Caki2 (cell line): ENCODE measurements around the gene WDR43. TPM values are rescaled to one million over a fixed set of nuclear protein-coding genes. Genes with fewer than 3 reads are reported as not detected.

Experiments used
- DNase-seq: peaks from one replicate; pipeline ENCODE4 v3.0.0-alpha.2; 2015; ENCODE audit warnings: low read depth
- in situ Hi-C: cut with HindIII; loops from 2 replicates; pipeline ENCODE4 v1.10.0; 2016; ENCODE audit warnings: low sequenced_read_pairs, low pct_unique_long_range_greater_than_20kb, mixed read lengths
- total RNA-seq: library from RNA; depleted of rRNA; stranded (reverse); fragments of >200 nt; shearing (Covaris generic); gene quantifications from 2 replicates; pipeline ENCODE4 v1.2.3, GENCODE V29; 2014; ENCODE audit warnings: low replicate concordance

The WDR43 gene
- total RNA-seq, 1 experiment from 2014 or later: 53.8 TPM

DNA sequence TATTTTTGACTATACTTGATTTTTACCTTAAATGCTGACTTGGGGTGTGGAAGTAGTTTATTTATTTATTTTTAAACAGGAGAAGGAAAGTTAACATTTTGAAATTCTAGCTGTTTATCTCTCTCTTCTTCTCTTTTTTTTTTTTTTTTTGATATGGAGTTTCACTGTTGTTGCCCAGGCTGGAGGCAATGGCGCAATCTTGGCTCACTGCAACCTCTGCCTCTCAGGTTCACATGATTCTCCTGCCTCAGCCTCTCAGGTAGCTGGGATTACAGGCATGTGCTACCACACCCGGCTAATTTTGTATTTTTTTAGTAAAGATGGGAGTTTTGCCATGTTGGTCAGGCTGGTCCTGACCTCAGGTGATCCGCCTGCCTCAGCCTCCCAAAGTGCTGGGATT, 11.1 kb downstream of the WDR43 start:
- DNase-seq: no peak
- in situ Hi-C loops: no loop called here

DNA sequence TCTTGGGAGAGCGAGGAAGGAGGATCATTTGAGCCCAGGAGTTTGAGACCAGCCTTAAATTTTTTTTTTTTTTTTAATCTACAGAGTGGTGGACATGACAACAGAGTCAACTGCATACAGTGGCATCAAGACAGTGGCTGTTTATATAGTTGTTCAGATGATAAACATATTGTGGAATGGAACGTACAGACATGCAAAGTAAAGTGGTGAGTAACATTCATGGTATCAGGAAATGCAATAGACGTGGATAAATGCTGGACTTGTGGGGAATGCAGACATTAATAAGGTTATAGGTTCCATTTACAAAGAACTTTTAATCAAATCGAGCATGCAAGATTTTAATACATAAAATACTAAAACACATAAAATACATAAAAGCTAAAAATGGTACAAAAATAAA, 11.9 kb downstream of the WDR43 start:
- in situ Hi-C loops: no loop called here
- no peak for DNase-seq

DNA sequence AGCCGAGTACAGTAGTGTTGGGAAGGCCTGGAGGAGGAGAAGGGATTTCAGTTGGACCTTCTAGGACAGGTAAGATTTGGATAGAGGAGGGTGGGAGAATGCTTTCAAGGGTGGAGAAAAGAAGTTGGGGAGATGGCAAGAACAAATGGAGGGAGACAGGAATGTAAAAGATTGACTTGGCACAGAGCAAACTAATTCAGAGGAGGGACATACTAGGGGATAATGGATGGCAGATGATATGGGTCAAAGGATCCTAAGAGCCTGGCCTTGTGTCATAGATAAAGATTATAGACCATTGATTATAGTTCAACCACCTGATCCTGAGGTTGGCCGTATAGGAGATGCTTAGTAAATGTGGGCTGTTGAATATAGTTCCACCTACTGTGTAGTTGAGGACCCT, 12.4 kb downstream of the WDR43 start:
- no peak for DNase-seq
- in situ Hi-C loops: no loop called here

DNA sequence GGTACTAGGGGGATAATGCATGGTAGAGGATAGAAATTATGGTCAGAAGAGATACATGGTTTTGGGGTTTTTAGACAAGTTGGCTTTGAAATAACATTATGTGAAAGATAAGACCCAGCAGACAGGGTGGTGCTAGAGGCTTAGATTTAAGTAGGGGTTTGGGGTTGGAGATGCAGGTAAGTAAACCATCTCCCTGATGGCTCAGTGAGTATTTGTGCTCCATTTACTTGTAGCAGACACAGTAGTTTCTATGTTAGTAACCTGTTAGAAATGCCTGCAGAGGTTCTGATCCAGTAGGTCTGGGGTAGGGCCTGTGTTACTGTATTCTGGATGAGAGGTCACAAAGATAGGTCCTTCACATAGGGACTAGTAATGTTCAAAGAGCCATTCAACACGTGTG, 13.7 kb downstream of the WDR43 start:
- no peak for DNase-seq
- in situ Hi-C loops: no loop called here

DNA sequence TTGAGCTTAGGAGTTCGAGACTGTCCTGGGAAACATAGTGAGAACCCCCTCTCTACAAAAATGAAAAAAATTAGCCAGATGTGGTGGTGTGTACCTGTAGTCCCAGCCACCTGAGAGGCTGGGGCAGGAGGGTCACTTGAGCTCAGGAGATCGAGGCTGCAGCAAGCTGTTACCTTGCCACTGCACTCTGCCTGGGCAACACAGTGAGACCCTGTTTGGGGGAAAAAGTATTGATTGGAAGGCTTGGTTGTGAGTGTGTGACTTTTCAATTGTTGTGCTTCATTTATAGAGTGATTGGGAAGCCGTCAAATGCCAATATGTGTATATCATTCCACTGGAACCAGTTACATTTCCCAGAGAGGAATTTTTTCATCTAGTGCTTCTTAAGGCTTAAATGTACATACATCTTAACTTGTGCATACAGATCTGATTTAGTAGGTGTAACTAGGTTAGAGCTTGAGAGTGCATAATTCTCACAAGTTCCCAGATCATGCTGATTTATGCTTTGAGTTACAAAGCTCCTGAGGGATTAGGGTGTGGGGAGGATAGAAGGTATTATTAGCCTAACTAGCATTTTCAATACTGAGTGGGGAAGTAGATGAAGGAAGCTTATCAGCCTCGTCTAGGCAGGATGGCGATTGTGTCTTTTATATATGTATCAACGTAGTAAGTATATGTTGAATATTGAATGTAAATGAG, 15.3 kb downstream of the WDR43 start:
- DNase-seq: no peak
- in situ Hi-C loops: no loop called here

DNA sequence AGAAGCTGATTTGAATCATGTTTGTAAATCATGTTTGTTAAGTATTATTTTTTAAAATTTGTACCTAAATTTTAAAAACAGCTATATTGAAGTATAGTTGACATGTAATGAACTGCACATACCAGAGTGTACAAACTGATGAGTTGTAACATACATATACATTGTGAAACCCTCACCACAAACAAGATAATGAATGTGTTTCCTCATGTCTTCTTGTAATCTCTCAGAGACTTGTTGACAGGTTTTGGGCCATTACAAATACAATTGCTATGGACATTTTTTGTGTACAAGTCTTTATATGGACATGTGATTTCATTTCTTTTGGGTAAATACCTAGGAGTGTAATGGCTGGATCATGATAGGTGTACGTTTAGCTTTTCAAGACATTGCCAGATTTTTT, 21.5 kb downstream of the WDR43 start:
- no peak for DNase-seq
- in situ Hi-C loops: no loop called here

DNA sequence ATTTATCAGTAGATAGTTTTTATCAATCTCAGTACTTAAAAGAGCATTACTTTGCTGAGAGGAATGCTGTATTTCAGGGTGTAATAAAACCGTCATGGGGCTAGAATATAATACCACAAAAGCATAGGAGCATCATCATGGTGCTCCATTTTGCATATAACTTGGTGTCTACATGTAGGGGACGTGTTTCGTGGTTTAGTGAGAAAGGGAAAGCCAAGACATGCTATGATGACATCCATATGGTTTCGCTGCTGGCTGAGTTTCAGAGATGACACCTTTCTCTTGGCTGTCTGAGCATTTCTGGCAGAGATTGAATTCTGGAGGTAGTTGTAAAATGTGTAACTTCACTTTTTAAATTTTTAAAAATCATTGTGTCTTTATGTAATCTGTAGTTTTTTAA, 32.4 kb downstream of the WDR43 start:
- no peak for DNase-seq
- in situ Hi-C loops: no loop called here

DNA sequence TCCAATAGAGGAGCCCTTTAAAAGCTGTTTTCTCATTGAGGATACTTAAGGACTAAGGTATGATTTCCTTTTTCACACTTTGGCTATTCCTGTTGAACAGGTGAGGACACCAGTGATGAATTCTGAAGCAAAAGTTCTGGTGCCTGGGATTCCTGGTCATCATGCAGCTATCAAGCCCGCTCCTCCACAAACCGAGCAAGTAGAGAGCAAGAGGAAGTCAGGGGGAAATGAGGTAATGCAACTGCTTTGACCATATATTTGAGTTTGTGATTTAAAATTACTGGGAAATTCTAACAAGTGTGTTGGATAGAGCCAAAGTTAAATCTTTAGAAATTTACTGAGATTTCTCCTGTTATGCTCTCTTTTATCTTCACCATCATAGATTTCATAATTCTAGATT, 33.0 kb downstream of the WDR43 start:
- in situ Hi-C loops: no loop called here
- DNase-seq: no peak

DNA sequence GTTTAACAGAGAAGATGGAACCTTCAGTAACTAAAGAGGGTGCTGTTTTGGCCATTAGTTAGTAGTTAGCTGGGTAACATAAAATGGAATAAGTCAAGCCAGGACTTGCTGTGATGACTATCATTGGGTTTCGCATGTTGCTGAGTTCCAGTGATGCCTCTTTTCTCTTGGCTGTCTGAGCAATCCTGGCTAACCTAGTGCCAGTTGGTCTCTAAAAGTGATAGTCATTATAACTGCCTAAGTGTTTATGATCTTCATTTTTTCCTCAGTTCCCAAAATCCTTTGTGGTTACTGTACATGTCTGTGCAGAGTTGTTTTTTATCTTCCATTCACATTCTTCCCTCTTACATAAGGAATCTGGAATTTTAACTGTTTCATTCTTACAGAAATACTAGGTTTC, 33.4 kb downstream of the WDR43 start:
- DNase-seq: no peak
- in situ Hi-C loops: no loop called here

DNA sequence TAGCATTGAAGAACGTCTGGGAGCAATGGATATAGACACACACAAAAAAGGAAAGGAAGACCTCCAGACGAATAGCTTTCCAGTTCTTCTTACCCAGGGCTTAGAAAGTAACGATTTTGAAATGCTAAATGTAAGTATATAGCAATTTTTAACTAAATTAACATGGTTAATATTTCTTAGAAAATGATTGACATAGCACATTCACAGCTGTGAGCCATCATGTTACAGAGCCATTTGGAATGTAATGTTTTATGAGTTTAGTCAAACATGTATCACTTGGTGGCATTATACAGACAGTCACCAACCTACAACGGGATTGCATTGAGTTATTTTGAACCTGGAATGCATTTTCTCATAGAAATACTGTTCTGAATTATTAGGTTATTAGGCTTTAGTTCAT, 35.1 kb downstream of the WDR43 start:
- in situ Hi-C loops: no loop called here
- DNase-seq: no peak

DNA sequence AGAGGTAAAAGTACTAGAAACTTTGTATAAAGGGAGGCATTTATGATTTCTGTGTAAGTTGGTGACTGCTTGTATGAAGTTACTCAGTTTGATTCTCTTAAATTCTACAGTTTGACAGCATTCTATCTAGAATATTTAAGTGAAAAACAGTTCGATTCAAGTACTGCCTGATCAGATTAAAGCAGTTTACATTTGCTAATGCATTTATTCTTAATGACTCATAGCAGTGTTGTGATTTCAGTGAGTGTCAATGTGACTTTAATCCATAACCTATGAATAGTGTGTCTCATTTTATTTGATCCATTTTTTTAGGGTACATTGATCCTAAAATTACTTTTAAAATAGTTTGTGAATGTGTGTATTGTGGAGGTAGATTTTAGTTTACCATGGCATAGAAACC, 35.7 kb downstream of the WDR43 start:
- DNase-seq: no peak

DNA sequence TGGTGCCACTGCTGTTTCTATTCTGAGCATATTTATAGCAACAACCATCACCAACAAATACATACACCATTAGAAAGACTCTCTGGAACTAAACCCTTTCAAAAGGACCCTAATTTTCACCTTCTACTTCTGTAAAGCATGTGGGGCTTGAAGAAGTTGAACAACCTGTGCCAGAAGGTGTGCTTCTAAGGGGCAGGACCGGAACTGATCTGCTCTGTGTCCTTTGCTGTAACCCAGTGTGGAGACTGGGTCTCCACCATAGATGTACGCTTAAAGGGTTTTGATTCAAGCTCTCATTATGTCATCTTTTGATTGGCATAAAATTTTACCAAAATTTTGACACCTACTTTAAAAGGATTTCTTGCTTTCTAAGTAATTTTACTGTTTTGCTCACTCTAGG, 40.3 kb downstream of the WDR43 start:
- in situ Hi-C loops: no loop called here
- no peak for DNase-seq

More for the DNA sequence above, 35.7 kb downstream of the WDR43 start:
- in situ Hi-C loops: no loop called here

DNA sequence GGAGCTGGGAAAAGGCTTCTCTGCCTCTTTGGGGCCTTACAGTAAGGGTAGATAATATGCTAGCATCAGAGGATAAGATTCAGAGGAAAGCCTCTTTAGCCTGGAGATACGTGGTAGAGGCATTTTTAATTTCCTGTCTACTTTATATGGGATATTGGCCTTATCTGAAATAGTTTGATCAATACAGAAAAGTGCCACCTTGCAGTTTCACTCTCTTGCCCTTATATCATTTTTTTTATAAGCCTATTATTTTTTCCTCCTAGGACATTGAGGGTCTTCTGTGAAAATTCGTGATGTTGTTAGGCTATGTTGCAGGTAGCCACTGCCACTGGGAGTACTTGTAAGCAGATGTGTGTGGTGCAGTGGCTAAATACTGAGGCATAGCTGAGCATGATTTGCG, 46.5 kb downstream of the WDR43 start:
- in situ Hi-C loops: no loop called here

DNA sequence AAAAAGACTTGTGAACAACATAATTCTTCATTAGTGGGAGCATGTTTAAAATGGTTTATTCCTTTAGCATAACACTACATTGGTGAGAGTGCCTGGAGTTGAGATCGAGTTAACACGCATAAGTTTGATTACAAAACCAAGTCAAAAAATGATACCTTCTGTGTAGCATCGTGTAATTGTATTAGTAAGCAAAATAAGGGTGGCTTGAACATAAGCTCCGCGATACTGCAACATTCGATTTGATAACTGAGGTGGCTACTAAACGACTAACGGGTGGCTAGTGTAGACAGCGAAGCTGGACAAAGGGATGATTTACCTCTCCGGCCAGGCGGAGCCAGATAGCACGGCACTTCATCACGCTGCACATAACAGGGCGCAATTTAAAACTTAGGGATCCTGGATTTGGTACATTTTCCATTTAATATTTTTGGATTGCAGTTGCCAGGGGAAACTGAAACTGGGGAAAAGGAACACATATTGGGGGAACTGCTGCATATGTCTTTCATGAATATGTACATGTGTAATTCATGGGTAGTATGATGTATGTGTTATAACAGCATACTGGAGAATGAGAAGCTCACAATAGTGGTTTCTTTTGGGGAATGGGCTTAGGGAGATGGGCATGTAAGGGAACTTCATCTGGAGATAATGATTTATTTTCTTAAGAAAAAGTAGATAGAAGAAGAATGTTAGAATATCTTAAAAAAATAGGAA, 50.2 kb downstream of the WDR43 start:
- in situ Hi-C loops: no loop called here
- no peak for DNase-seq

More for the DNA sequence above, 46.5 kb downstream of the WDR43 start:
- DNase-seq: no peak

DNA sequence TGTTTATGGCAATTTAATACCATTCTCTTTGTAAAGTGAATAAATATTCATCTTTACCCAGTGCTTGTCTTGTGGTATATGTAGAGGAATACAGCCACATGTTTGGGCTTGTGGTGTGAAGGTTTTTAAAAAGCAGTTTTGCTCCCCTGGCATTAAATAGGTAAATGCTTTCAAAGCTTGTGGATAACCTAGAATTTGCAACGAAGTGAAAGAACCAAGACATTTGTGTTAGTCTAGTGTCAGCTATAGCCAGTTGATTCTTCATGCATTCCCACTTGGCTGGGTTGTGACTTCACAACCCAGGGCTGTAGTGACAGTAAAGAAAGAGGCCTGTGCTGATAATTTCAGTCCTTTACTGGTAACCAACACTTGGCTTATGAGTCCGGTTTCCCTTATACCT, 53.7 kb downstream of the WDR43 start:
- DNase-seq: no peak
- in situ Hi-C loops: no loop called here

DNA sequence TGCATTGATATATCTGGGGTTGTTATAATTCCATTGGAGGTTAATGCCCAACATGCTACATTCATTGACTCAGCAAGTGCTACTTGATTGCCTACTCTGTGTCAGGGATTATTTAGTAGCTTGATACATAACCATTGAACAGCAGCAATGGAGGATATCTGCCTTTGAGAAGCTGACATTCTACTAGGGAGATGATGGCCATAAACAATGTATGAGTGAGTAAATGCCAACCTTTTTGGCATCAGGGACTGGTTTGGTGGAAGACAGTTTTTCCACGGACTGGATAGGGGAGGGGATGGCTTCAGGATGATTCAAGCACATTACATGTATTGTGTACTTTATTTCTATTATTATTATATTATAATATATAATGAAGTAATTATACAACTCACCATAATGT, 54.7 kb downstream of the WDR43 start:
- DNase-seq: no peak
- in situ Hi-C loops: no loop called here

DNA sequence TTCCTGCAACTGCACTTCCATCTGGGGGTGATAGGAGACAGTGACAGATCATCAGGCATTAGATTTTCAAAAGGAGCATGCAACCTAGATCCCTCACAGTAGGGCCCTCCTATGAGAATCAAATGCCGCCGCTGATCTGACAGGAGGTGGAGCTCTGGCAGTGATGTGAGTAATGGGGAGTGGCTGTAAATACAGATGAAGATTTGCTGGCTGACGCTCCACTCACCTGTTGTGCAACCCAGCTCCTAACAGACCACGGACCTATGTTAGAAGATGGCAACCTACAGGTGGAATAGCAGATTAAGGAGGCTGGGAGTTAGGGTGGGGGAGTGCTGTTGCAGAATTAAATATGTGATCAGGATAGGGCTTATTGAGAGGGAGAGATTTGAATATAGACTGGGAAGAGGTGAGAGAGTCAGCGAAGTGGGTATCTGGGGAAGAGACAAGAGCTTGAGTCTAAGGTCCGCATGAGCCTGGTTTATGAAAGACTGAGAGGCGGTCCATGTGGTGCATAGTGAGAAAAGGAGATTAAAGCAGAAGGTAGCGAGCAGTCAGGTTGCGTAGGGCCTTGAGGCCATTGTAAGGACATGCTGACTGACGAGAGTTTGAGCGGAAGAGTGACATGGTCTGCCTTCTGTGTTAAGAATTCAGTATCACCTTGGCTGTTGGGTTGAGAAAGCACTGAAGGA, 55.3 kb downstream of the WDR43 start:
- DNase-seq: peak; percentile 18
- in situ Hi-C loops: loop anchor here (10.0 kb wide), 1 partner anchor 245 kb away; no protein-coding TSS in a partner anchor

DNA sequence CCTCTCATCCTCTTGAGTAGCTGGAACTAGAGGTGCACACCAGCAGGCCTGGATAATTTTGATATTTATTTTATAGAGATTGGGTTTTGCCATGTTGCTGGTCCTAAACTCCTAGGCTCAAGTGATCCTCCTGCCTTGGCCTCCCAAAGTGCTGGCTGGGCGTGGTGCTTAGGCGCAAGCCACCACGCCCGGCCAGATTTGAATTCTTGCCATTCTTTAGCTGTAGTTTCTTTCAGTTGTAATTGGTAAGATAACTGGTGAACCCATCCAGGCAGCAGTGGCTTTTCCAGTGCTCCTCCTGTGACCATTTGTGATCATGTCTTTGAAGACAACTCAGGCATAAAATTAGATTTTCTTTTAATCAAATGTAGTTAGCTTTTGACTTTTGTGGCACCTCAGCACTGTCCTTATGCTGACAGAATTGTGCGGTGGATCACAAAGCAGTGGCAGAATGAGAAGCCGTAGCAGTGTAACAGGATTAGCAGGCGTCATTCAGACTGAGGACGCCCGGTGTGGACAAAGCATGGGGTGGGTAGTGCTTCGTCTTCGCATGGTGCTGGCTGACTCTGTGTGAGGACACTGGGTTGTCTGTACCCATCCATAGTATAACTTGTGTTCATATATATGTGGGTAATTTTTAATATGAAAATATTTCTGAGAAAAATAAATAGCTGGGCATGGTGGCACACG, 56.6 kb downstream of the WDR43 start:
- in situ Hi-C loops: loop anchor here (10.0 kb wide), 1 partner anchor 244 kb away; no protein-coding TSS in a partner anchor
- no peak for DNase-seq
